Measurements from ENCODE around the gene BNC2. TPM values are rescaled to one million over a fixed set of nuclear protein-coding genes. Genes with fewer than 3 reads are reported as not detected.

Gene BNC2
- total RNA-seq, 1 experiment from 2014 or later: 2.9 TPM

GRCh38 chr9:16821344-16821743 lies 49.1 kb downstream of the BNC2 start:
- Histone ChIP-seq H3K79me2 (ENCODE audit: low read depth) (no peaks in the 10 kb centered on the region), H3K9me2 (ENCODE audit: insufficient read depth) (no peaks in the 10 kb centered on the region), H4K20me1 (ENCODE audit: insufficient read depth) (no peaks in the 10 kb centered on the region), H3K4me2 (no peak overlapping the region), H3K4me3 (no peak overlapping the region), H3K4me1 (replicated peaks; ENCODE audit: insufficient read depth) (no peaks in the 10 kb centered on the region), H3K9me3 (ENCODE audit: insufficient read depth, low read depth) (no peaks in the 10 kb centered on the region), H3F3A (ENCODE audit: insufficient read depth, low read depth) (no peaks in the 10 kb centered on the region), H2AFZ (no peak overlapping the region), H3K27ac (no peak overlapping the region), H3K36me3 (ENCODE audit: low read depth) (no peaks in the 10 kb centered on the region), H3K27me3 (ENCODE audit: insufficient read depth, low read depth) (no peaks in the 10 kb centered on the region)
- ChIA-PET POLR2A (ENCODE audit: unreplicated experiment) (no interaction called here), CTCF (no interaction called here)
- DNase-seq: no peak
- TF ChIP-seq CTCF (conservative IDR thresholded peaks at IDR 0.05): no peak
- TF ChIP-seq EZH2 (IDR thresholded peaks at IDR 0.05; ENCODE audit: low read depth): no peak
- no TSS peak for BruUV-seq (replicated peaks)
- intact Hi-C loops (cut with micrococcal nuclease; ENCODE audit: unreplicated experiment): no loop called here

- intact Hi-C loops (cut with micrococcal nuclease; ENCODE audit: unreplicated experiment): no loop called here
- no peak overlapping the region for H3K27ac ChIP-seq
- H2AFZ ChIP-seq: no peak overlapping the region
- ChIA-PET CTCF (no interaction called here), POLR2A (ENCODE audit: unreplicated experiment) (interaction anchor here (0.6 kb wide), 1 partner anchor 37 kb away, joined by 3 read pairs; no protein-coding TSS in a partner anchor)
- no peak for TF ChIP-seq CTCF (conservative IDR thresholded peaks at IDR 0.05)
- TF ChIP-seq EZH2 (IDR thresholded peaks at IDR 0.05; ENCODE audit: low read depth): no peak
- no peaks in the 10 kb centered on the region for H3K9me3 ChIP-seq (ENCODE audit: insufficient read depth, low read depth)
- H3K36me3 ChIP-seq (ENCODE audit: low read depth): no peaks in the 10 kb centered on the region
- no peak overlapping the region for H3K4me3 ChIP-seq
- H3F3A ChIP-seq (ENCODE audit: insufficient read depth, low read depth): no peaks in the 10 kb centered on the region
- no peaks in the 10 kb centered on the region for H3K27me3 ChIP-seq (ENCODE audit: insufficient read depth, low read depth)
- no peak overlapping the region for H3K4me2 ChIP-seq
- no peaks in the 10 kb centered on the region for H3K4me1 ChIP-seq (replicated peaks; ENCODE audit: insufficient read depth)
- BruUV-seq (replicated peaks): no TSS peak
- H3K79me2 ChIP-seq (ENCODE audit: low read depth): no peaks in the 10 kb centered on the region
- H4K20me1 ChIP-seq (ENCODE audit: insufficient read depth): no peaks in the 10 kb centered on the region
- DNase-seq: no peak
- no peaks in the 10 kb centered on the region for H3K9me2 ChIP-seq (ENCODE audit: insufficient read depth)
Measured at GRCh38 chr9:16817514-16817913, 53.0 kb downstream of the BNC2 start.

- Histone ChIP-seq H3K36me3 (ENCODE audit: low read depth) (no peaks in the 10 kb centered on the region), H3K9me2 (ENCODE audit: insufficient read depth) (no peaks in the 10 kb centered on the region), H3K4me3 (no peak overlapping the region), H4K20me1 (ENCODE audit: insufficient read depth) (no peaks in the 10 kb centered on the region), H3K4me1 (replicated peaks; ENCODE audit: insufficient read depth) (no peaks in the 10 kb centered on the region), H3K27me3 (ENCODE audit: insufficient read depth, low read depth) (no peaks in the 10 kb centered on the region), H3K9me3 (ENCODE audit: insufficient read depth, low read depth) (no peaks in the 10 kb centered on the region), H2AFZ (no peak overlapping the region), H3K4me2 (no peak overlapping the region), H3K79me2 (ENCODE audit: low read depth) (no peaks in the 10 kb centered on the region), H3K27ac (no peak overlapping the region), H3F3A (ENCODE audit: insufficient read depth, low read depth) (no peaks in the 10 kb centered on the region)
- no TSS peak for BruUV-seq (replicated peaks)
- DNase-seq: no peak
- CTCF ChIA-PET: no interaction called here
- POLR2A ChIA-PET (ENCODE audit: unreplicated experiment): interaction anchor here (0.6 kb wide), 1 partner anchor 36 kb away, joined by 3 read pairs; no protein-coding TSS in a partner anchor
- no peak for TF ChIP-seq EZH2 (IDR thresholded peaks at IDR 0.05; ENCODE audit: low read depth)
- TF ChIP-seq CTCF (conservative IDR thresholded peaks at IDR 0.05): no peak
- intact Hi-C loops (cut with micrococcal nuclease; ENCODE audit: unreplicated experiment): no loop called here
Measured at GRCh38 chr9:16817002-16817401, 53.5 kb downstream of the BNC2 start.

All from PC-9 (cell line).